Activated CD8-positive, alpha-beta T cell treated with anti-CD3 and anti-CD28 coated beads for 36 hours (primary cell): ENCODE measurements around the gene RGSL1. TPM values are rescaled to one million over a fixed set of nuclear protein-coding genes. Genes with fewer than 3 reads are reported as not detected.

Source experiments
- ATAC-seq: fragments of 200-7000 bp; cut with Tn5 transposase; one replicate; pipeline ENCODE4 v1.10.0; 2021; ENCODE audit warnings: mild to moderate bottlenecking, moderate library complexity
- CTCF ChIA-PET: fragments of 350-600 bp; sonication (Branson Sonifier 250); formaldehyde crosslinking; loops from one replicate; lab custom pipeline; 2021; ENCODE audit warnings: antibody characterized with exemption; lab: Charles Lee
- POLR2A ChIA-PET: fragments of 350-600 bp; sonication (Branson Sonifier 250); formaldehyde crosslinking; loops from one replicate; lab custom pipeline; 2021; ENCODE audit warnings: antibody characterized with exemption; lab: Charles Lee
- DNase-seq: peaks from one replicate; pipeline ENCODE4 v3.0.0-alpha.2; 2020
- H3K27ac Mint-ChIP-seq: one replicate; pipeline ENCODE4 v1.8.0; 2021; ENCODE audit warnings: mild to moderate bottlenecking, mixed read lengths
- H3K27me3 Mint-ChIP-seq: one replicate; pipeline ENCODE4 v1.8.0; 2021; ENCODE audit warnings: mixed read lengths
- H3K36me3 Mint-ChIP-seq: one replicate; pipeline ENCODE4 v1.8.0; 2021; ENCODE audit warnings: low read depth, mixed read lengths
- H3K4me1 Mint-ChIP-seq: one replicate; pipeline ENCODE4 v1.8.0; 2021; ENCODE audit warnings: low read depth, mixed read lengths
- H3K4me3 Mint-ChIP-seq: one replicate; pipeline ENCODE4 v1.8.0; 2021; ENCODE audit warnings: mild to moderate bottlenecking, moderate library complexity, mixed read lengths
- H3K9me3 Mint-ChIP-seq: one replicate; pipeline ENCODE4 v1.8.0; 2021; ENCODE audit warnings: mixed read lengths
- intact Hi-C: fragments of 100-400 bp; cut with micrococcal nuclease; formaldehyde crosslinking; loops from one replicate; pipeline ENCODE4 v1.10.0; 2022
- total RNA-seq, 2 experiments: library from RNA; stranded (reverse); gene quantifications; one replicate each; pipeline ENCODE4 v1.2.3, GENCODE V29; 2021
- TF ChIP-seq, protein P1 (sequence below): fragments of 200-600 bp; IDR thresholded peaks from one replicate; pipeline ENCODE4 v1.8.0; 2022; ENCODE audit warnings: antibody characterized with exemption, mild to moderate bottlenecking

The RGSL1 gene
- total RNA-seq, 2 experiments from 2014 or later = not detected

DNA sequence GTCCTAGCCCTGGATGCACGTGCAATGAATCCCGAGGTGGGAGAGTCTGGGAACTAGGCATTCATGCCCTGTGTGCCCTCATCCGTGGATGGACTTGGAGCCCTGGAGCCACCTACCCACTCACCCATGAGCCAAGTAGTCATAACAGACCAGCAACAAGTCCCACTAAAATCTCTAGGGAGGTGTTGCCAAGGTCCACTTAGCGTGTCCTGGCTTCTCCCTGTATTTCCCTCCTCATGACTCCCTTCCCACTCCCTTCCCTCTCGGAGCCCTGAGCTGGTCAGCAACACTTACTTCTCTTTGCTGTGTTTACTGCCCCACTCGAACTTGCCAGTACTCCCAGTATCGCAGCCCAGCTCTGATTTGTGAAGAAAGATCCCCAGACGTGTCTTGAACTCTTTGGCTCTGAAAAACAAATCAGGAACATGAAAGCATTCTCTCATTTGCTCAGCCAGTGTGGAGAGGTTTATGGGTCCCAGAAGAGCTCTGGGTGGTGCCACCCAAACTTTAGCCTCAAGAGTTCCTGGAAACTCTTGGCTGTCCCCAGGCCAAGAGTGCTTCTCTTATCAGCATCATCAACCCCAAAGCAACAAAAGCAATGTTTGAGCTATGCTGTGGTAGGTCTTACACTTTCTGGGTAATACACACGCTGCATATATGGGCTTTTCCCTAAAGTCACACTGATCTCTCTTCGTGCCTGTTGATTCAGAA, 153.1 kb downstream of the RGSL1 start:
- no peaks in the 10 kb centered on the region for H3K9me3 Mint-ChIP-seq
- ATAC-seq (peak; percentile 29), DNase-seq (peak; percentile 40)
- H3K27ac Mint-ChIP-seq = no peak overlapping the region
- no peaks in the 10 kb centered on the region for H3K36me3 Mint-ChIP-seq
- peaks cover 19% of the 10 kb centered on the region for H3K27me3 Mint-ChIP-seq
- TF ChIP-seq, protein P1, sequence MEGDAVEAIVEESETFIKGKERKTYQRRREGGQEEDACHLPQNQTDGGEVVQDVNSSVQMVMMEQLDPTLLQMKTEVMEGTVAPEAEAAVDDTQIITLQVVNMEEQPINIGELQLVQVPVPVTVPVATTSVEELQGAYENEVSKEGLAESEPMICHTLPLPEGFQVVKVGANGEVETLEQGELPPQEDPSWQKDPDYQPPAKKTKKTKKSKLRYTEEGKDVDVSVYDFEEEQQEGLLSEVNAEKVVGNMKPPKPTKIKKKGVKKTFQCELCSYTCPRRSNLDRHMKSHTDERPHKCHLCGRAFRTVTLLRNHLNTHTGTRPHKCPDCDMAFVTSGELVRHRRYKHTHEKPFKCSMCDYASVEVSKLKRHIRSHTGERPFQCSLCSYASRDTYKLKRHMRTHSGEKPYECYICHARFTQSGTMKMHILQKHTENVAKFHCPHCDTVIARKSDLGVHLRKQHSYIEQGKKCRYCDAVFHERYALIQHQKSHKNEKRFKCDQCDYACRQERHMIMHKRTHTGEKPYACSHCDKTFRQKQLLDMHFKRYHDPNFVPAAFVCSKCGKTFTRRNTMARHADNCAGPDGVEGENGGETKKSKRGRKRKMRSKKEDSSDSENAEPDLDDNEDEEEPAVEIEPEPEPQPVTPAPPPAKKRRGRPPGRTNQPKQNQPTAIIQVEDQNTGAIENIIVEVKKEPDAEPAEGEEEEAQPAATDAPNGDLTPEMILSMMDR = no peak
- intact Hi-C loops = loop anchor here (5.0 kb wide), 1 partner anchor 109 kb away; no protein-coding TSS in a partner anchor
- H3K4me1 Mint-ChIP-seq = peaks cover 36% of the 10 kb centered on the region
- POLR2A ChIA-PET = interaction anchor here (0.7 to 4.1 kb wide), 14 partner anchors 9 to 188 kb away, joined by 3 to 33 read pairs (median 4); partner anchors contain the start of gene RNASEL
- CTCF ChIA-PET = interaction anchor here (0.9 to 27.6 kb wide), 11 partner anchors 9 to 186 kb away, joined by 3 to 1003 read pairs (median 4); partner anchors contain the start of genes NPL and RNASEL
- no peak overlapping the region for H3K4me3 Mint-ChIP-seq

DNA sequence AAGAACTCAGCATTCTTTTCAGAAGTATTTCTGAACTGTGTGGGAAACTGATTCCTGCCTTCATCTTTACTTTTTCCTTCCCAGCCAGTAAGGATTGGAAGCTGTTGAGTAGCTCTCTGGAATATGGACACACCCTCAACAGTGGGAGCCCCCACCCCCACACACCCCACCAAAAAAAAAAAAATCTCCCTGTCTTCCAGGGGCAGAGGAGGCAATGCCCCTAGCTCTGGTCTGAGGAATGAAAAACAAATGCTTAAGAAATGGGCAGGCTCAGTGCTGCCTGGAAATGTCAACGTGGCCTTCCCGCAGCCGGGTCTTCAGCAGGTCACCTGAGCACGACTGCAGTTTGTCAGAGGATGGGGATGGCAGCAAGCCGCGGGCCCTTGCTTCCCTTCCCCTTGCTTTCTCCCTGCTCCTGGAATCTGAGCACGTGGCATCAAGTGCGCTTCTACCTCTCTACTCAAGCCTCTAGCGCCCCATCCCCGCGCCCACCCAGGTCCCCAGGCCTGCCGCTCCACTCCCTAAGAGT, 153.8 kb downstream of the RGSL1 start:
- DNase-seq = peak; percentile 45
- ChIA-PET POLR2A (interaction anchor here (0.7 to 4.1 kb wide), 14 partner anchors 9 to 187 kb away, joined by 3 to 33 read pairs (median 4); partner anchors contain the start of gene RNASEL), CTCF (interaction anchor here (0.9 to 27.6 kb wide), 9 partner anchors 9 to 185 kb away, joined by 3 to 1003 read pairs (median 6); partner anchors contain the start of genes NPL and RNASEL)
- TF ChIP-seq, protein P1 = no peak
- peaks cover 24% of the 10 kb centered on the region for H3K27me3 Mint-ChIP-seq
- H3K4me3 Mint-ChIP-seq = no peak overlapping the region
- no peaks in the 10 kb centered on the region for H3K36me3 Mint-ChIP-seq
- H3K9me3 Mint-ChIP-seq = no peaks in the 10 kb centered on the region
- no peak overlapping the region for H3K27ac Mint-ChIP-seq
- intact Hi-C loops = loop anchor here (5.0 kb wide), 1 partner anchor 109 kb away; no protein-coding TSS in a partner anchor
- peak; percentile 6 for ATAC-seq
- peaks cover 41% of the 10 kb centered on the region for H3K4me1 Mint-ChIP-seq

DNA sequence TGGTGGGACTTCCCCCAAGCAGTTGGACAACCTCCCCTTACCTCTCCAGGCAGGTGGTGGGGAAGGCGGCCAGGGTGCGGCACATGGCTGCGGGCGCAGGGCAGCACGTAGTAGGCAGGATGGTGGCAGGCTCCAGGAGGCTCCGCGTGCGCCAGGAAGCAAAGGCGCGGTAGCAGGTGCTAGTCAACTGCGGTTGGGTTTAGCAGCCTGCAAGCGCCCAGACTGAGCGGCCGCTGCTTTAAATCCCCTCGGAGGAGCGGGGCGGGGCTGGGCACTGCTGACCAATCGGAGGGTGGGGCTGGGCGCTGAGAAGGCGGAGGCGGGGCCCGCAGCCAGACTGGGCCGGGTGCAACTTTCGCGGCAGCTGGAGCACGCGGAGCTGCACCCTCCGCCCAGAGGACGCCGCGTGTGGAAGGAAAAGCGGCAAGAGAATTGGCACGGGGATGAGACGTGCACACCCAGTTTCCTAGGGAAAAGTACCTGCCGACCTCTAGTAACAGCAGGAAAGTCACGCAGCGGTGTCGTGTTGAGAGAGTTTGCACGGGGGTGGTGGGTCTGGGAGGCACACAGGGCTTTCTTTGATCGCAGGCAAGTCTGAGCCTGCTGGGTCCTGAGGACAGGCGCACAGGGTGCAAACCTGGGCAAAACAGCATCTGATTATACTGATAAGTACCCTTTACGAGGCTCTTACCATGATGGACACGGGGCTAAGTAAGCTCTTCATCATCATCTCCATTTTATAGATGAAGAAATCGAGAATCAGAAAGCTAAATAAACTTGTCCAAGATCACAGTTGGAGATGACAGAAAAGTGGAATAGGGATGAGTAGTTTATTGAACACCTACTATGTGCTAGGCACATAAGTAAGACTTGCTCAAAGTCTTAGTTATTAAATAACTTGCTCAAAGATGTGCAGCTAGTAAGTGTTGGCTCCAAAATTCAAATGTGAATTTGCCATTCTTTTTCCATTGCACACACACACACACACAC, 154.5 kb downstream of the RGSL1 start, which contains the start of gene RGS16:
Gene RGS16 (minus strand): TSS at position 215 of the 990 bp plus-strand sequence. CDS start 130 bp downstream, at position 85.
- Mint-ChIP-seq H3K4me1 (peaks cover 41% of the 10 kb centered on the region), H3K36me3 (no peaks in the 10 kb centered on the region), H3K4me3 (peak within 1 kb of the TSS; percentile 2), H3K9me3 (no peaks in the 10 kb centered on the region), H3K27ac (no peak within 1 kb of the TSS), H3K27me3 (peaks cover 29% of the 10 kb centered on the region)
- ChIA-PET CTCF (interaction anchor here (1.3 to 27.6 kb wide), 5 partner anchors 10 to 184 kb away, joined by 6 to 1003 read pairs (median 17); partner anchors contain the start of genes NPL and RNASEL), POLR2A (interaction anchor here (0.6 to 4.1 kb wide), 11 partner anchors 8 to 982 kb away, joined by 3 to 33 read pairs (median 6); partner anchors contain the start of gene RNASEL)
- TF ChIP-seq, protein P1 = no peak
- peak; percentile 93 for ATAC-seq
- DNase-seq = peak; percentile 97
- intact Hi-C loops = loop anchor here (5.0 kb wide), 1 partner anchor 108 kb away; no protein-coding TSS in a partner anchor

DNA sequence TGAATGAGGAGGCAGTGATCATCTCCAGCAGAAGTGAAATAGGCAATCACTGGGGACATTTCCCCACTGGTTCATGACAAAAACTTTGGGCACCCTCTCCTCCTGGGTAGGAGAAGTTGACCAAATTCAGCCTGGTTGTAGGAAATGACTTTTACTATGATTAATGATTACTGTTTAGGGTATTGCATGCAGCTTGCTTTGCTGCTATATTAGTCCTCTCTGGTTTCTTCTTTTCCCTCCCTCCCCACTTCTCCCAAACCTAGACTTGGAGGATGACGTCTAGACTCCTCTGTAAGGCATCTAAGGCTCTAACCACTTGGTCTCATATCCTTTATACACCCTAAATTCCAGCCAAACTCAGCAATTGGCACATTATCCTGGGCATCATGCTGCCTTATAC, 157.6 kb downstream of the RGSL1 start:
- Mint-ChIP-seq H3K9me3 (no peaks in the 10 kb centered on the region), H3K4me3 (no peak overlapping the region), H3K36me3 (no peaks in the 10 kb centered on the region), H3K27me3 (peaks cover 51% of the 10 kb centered on the region), H3K27ac (no peak overlapping the region), H3K4me1 (peaks cover 46% of the 10 kb centered on the region)
- intact Hi-C loops = no loop called here
- POLR2A ChIA-PET = interaction anchor here (0.6 to 3.4 kb wide), 3 partner anchors 8 to 232 kb away, joined by 3 to 25 read pairs (median 11); no protein-coding TSS in a partner anchor
- ATAC-seq (no peak), DNase-seq (no peak)
- CTCF ChIA-PET = interaction anchor here (1.3 to 27.6 kb wide), 6 partner anchors 8 to 181 kb away, joined by 3 to 1003 read pairs (median 7); partner anchors contain the start of gene NPL
- TF ChIP-seq, protein P1 = no peak
